Activated naive CD8-positive, alpha-beta T cell treated with anti-CD3 and anti-CD28 coated beads, Interleukin-2, amount 50 U/mL, for 24 hours (primary cell): ENCODE results near the gene ZMYND8.

Source experiments
- ATAC-seq: fragments of 150-1000 bp; cut with Tn5 transposase; one replicate; pipeline ENCODE4 v1.10.0; 2021
- DNase-seq: peaks from one replicate; pipeline ENCODE4 v3.0.0; 2021
- H3K27ac Mint-ChIP-seq: one replicate; pipeline ENCODE4 v1.8.0; 2021; ENCODE audit warnings: mild to moderate bottlenecking, mixed read lengths
- H3K27me3 Mint-ChIP-seq: one replicate; pipeline ENCODE4 v1.8.0; 2021; ENCODE audit warnings: mixed read lengths
- H3K36me3 Mint-ChIP-seq: one replicate; pipeline ENCODE4 v1.8.0; 2021; ENCODE audit warnings: low read depth, mixed read lengths
- H3K4me1 Mint-ChIP-seq: one replicate; pipeline ENCODE4 v1.8.0; 2021; ENCODE audit warnings: mixed read lengths
- H3K4me3 Mint-ChIP-seq: one replicate; pipeline ENCODE4 v1.8.0; 2021; ENCODE audit warnings: mild to moderate bottlenecking, moderate library complexity, mixed read lengths
- H3K9me3 Mint-ChIP-seq: one replicate; pipeline ENCODE4 v1.8.0; 2021; ENCODE audit warnings: mixed read lengths

Gene ZMYND8

DNA sequence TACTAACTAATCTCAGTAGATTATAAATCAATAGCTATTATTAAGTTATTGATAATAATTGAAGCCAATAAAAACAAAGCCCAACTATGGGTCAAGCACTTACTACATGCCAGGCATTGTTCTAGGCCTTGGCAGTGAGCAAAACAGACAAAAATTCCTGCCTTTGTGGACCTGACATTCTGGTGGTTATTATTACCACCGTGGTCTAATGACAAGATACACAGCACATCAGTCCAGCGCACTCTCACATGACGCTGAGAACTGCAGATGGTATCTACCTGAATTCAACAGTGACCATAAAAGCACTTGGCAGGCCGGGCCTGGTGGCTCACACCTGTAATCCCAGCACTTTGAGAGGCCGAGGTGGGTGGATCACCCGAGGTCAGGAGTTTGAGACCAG lies 121.4 kb downstream of the ZMYND8 start:
- Mint-ChIP-seq H3K9me3 (no peaks in the 10 kb centered on the region), H3K4me1 (peaks cover 2% of the 10 kb centered on the region), H3K27ac (no peak overlapping the region), H3K27me3 (no peaks in the 10 kb centered on the region), H3K4me3 (no peak overlapping the region), H3K36me3 (peaks cover 49% of the 10 kb centered on the region)
- ATAC-seq (no peak), DNase-seq (no peak)

- Mint-ChIP-seq H3K4me3 (no peak overlapping the region), H3K36me3 (peaks cover 43% of the 10 kb centered on the region), H3K27ac (peak overlapping the region; percentile 50), H3K9me3 (no peaks in the 10 kb centered on the region), H3K4me1 (peaks cover 2% of the 10 kb centered on the region), H3K27me3 (no peaks in the 10 kb centered on the region)
- no peak for DNase-seq
- ATAC-seq, result no peak
These were observed 122.9 kb downstream of the ZMYND8 start for GRCh38 chr20:47233333-47234188.

DNA sequence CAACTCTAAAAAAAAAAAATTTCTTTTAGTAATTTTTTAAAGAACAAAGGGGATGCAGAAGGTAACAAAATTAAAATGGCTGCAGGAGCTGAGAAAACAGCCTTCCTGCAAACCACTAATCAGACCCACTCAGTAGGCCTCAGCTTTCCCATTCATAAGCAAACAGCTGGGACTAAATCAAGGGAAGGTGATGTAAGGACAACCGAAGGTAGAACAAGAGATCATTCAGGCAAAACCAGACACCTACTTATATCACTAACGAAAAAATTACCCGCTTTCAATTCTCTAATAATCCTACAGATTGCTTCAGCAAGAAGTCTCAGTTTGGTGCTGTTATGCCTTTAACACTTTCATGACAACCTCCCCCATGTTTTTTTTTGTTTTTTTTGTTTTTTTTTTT lies 124.0 kb downstream of the ZMYND8 start:
- no peak overlapping the region for H3K4me3 Mint-ChIP-seq
- H3K9me3 Mint-ChIP-seq, result no peaks in the 10 kb centered on the region
- no peak for ATAC-seq
- H3K27ac Mint-ChIP-seq, result no peak overlapping the region
- peaks cover 39% of the 10 kb centered on the region for H3K36me3 Mint-ChIP-seq
- peaks cover 2% of the 10 kb centered on the region for H3K4me1 Mint-ChIP-seq
- no peak for DNase-seq
- H3K27me3 Mint-ChIP-seq, result no peaks in the 10 kb centered on the region

- peaks cover 35% of the 10 kb centered on the region for H3K36me3 Mint-ChIP-seq
- peaks cover 2% of the 10 kb centered on the region for H3K4me1 Mint-ChIP-seq
- no peak for DNase-seq
- ATAC-seq, result no peak
- H3K27me3 Mint-ChIP-seq, result no peaks in the 10 kb centered on the region
- no peak overlapping the region for H3K27ac Mint-ChIP-seq
- no peak overlapping the region for H3K4me3 Mint-ChIP-seq
- H3K9me3 Mint-ChIP-seq, result no peaks in the 10 kb centered on the region
These were observed 125.0 kb downstream of the ZMYND8 start for GRCh38 chr20:47231382-47232039.

GRCh38 chr20:47230811-47231256 lies 125.7 kb downstream of the ZMYND8 start:
- Mint-ChIP-seq H3K9me3 (no peaks in the 10 kb centered on the region), H3K4me3 (no peak overlapping the region), H3K27me3 (no peaks in the 10 kb centered on the region), H3K36me3 (peaks cover 35% of the 10 kb centered on the region), H3K4me1 (peaks cover 2% of the 10 kb centered on the region), H3K27ac (peak overlapping the region; percentile 0)
- no peak for DNase-seq
- no peak for ATAC-seq

- Mint-ChIP-seq H3K4me3 (no peak overlapping the region), H3K36me3 (peaks cover 37% of the 10 kb centered on the region), H3K9me3 (no peaks in the 10 kb centered on the region), H3K4me1 (peaks cover 2% of the 10 kb centered on the region), H3K27me3 (no peaks in the 10 kb centered on the region), H3K27ac (no peak overlapping the region)
- ATAC-seq (no peak), DNase-seq (no peak)
These were observed 127.8 kb downstream of the ZMYND8 start for GRCh38 chr20:47228654-47229053.

- no peaks in the 10 kb centered on the region for H3K9me3 Mint-ChIP-seq
- no peak overlapping the region for H3K27ac Mint-ChIP-seq
These were observed 128.9 kb downstream of the ZMYND8 start for GRCh38 chr20:47227576-47227975.

DNA sequence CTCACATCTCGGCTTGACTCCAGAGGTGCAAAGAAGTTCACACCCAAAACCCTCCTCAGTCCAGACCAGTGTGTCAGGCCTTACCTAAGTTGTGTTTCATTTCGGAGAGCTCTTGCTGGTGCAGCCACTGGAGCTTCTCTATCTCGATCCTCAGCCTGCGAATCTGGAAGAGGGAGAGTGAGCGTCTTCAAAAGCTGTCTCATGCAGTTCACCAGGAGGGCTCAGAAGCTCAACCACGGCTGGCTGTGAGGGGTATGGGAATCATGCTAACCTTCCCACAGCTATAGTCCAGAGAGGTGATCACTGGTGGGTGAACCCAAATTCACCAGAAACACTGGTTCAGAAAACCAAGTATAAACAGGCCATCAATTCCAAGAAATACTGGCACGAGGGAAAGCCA lies 129.4 kb downstream of the ZMYND8 start:
- DNase-seq (no peak), ATAC-seq (no peak)
- H3K27me3 Mint-ChIP-seq, result no peaks in the 10 kb centered on the region
- H3K36me3 Mint-ChIP-seq, result peaks cover 45% of the 10 kb centered on the region
- peaks cover 2% of the 10 kb centered on the region for H3K4me1 Mint-ChIP-seq
- H3K27ac Mint-ChIP-seq, result no peak overlapping the region
- H3K4me3 Mint-ChIP-seq, result no peak overlapping the region
- H3K9me3 Mint-ChIP-seq, result no peaks in the 10 kb centered on the region

More at GRCh38 chr20:47227576-47227975, 128.9 kb downstream of the ZMYND8 start:
- H3K36me3 Mint-ChIP-seq, result peaks cover 41% of the 10 kb centered on the region
- ATAC-seq, result no peak
- no peak overlapping the region for H3K4me3 Mint-ChIP-seq
- H3K27me3 Mint-ChIP-seq, result no peaks in the 10 kb centered on the region
- H3K4me1 Mint-ChIP-seq, result peaks cover 2% of the 10 kb centered on the region
- DNase-seq, result no peak

GRCh38 chr20:47225458-47225857 lies 131.0 kb downstream of the ZMYND8 start:
- ATAC-seq (no peak), DNase-seq (no peak)
- Mint-ChIP-seq H3K4me1 (no peaks in the 10 kb centered on the region), H3K4me3 (no peak overlapping the region), H3K27me3 (no peaks in the 10 kb centered on the region), H3K9me3 (no peaks in the 10 kb centered on the region), H3K27ac (no peak overlapping the region), H3K36me3 (peaks cover 41% of the 10 kb centered on the region)

DNA sequence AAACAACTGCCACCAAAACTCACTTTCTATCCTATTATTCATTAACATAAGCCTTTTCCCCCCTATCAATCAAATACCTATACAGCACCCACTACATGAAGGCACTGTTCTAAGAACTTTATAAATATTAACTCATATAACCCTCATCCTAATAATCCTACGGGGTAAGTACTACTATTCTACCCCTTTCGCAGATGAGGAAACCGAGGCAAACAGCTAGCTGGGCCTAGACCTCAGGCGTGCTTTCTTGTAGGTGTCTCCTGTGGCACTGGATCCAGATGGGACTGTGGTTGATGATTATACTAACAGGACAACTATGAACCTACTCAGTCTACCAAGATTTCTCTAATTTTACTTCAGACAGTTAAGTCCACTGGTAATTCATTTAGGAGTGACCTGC lies 131.6 kb downstream of the ZMYND8 start:
- peaks cover 45% of the 10 kb centered on the region for H3K36me3 Mint-ChIP-seq
- no peak overlapping the region for H3K27ac Mint-ChIP-seq
- no peak overlapping the region for H3K4me3 Mint-ChIP-seq
- H3K27me3 Mint-ChIP-seq, result no peaks in the 10 kb centered on the region
- ATAC-seq, result no peak
- DNase-seq, result no peak
- H3K9me3 Mint-ChIP-seq, result no peaks in the 10 kb centered on the region
- peaks cover 1% of the 10 kb centered on the region for H3K4me1 Mint-ChIP-seq

DNA sequence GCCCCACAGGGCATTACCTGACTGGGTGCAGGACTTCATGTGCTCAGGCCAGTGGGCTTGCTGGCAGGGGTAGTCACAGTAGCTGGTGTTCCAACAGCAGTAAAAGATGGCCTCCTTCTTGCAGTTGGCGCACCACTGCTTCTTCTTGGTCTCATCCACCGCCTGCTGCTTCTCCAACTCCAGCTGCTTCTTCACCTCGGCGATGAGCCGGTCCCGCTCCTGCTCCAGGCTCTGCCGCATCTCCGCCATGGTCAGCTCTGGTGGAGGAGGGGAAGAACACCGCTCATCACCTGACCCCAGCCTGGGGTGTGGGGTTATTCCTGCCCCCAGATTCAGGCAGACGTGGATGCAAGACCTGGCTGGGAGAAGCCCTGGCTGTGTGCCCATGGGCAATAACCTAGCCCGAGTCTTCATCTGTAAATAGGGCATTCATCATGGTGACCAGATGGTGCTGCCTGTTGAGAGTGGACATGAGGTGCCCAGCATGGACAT lies 132.2 kb downstream of the ZMYND8 start:
- H3K36me3 Mint-ChIP-seq, result peaks cover 50% of the 10 kb centered on the region
- no peak overlapping the region for H3K4me3 Mint-ChIP-seq
- ATAC-seq, result no peak
- no peaks in the 10 kb centered on the region for H3K9me3 Mint-ChIP-seq
- no peak overlapping the region for H3K27ac Mint-ChIP-seq
- H3K4me1 Mint-ChIP-seq, result peaks cover 1% of the 10 kb centered on the region
- DNase-seq, result no peak
- H3K27me3 Mint-ChIP-seq, result no peaks in the 10 kb centered on the region

- H3K27me3 Mint-ChIP-seq, result no peaks in the 10 kb centered on the region
- H3K4me3 Mint-ChIP-seq, result no peak overlapping the region
- H3K36me3 Mint-ChIP-seq, result peaks cover 50% of the 10 kb centered on the region
- H3K27ac Mint-ChIP-seq, result no peak overlapping the region
- H3K9me3 Mint-ChIP-seq, result no peaks in the 10 kb centered on the region
- DNase-seq (no peak), ATAC-seq (no peak)
- H3K4me1 Mint-ChIP-seq, result peaks cover 1% of the 10 kb centered on the region
These were observed 132.6 kb downstream of the ZMYND8 start for GRCh38 chr20:47223896-47224295.

DNA sequence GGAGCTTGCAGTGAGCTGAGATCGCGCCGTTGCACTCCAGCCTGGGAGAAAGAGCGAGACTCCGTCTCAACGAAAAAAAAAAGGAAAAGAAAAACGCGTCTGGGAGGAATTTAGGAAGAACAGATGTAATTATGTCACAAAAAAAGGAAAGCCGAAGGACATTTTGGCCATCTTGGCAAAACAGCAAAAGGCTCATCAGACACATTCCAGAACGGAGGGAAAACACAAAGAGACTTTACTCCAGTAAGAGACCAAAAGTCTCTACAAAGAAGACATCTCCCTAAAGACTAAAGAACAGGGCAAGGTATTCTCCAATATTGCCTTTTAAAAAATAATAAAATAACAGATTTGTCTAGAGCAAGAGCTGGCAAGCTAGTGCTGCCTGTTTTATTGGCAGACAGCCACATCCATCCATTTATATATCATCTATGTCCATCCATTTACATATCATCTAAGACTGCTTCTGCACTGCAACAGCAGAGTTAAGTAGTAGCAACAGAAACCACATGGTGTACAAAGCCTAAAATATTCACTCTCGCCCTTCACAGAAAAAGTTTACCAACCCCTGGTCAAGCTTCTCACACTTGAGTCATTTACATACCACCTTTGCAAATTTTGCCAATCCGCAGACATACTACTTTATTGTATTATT lies 133.9 kb downstream of the ZMYND8 start:
- no peak overlapping the region for H3K27ac Mint-ChIP-seq
- ATAC-seq (no peak), DNase-seq (no peak)

GRCh38 chr20:47221036-47221625 lies 135.4 kb downstream of the ZMYND8 start:
- no peak overlapping the region for H3K27ac Mint-ChIP-seq
- no peak for ATAC-seq

More for the DNA sequence above, 133.9 kb downstream of the ZMYND8 start:
- Mint-ChIP-seq H3K4me1 (peaks cover 1% of the 10 kb centered on the region), H3K4me3 (no peak overlapping the region), H3K36me3 (peaks cover 52% of the 10 kb centered on the region), H3K9me3 (no peaks in the 10 kb centered on the region), H3K27me3 (no peaks in the 10 kb centered on the region)

More at GRCh38 chr20:47221036-47221625, 135.4 kb downstream of the ZMYND8 start:
- Mint-ChIP-seq H3K27me3 (no peaks in the 10 kb centered on the region), H3K36me3 (peaks cover 52% of the 10 kb centered on the region), H3K9me3 (no peaks in the 10 kb centered on the region), H3K4me3 (no peak overlapping the region), H3K4me1 (peaks cover 1% of the 10 kb centered on the region)
- DNase-seq, result no peak
